GM19372 (cell line): ENCODE data around the gene IFT88.

Experiments
- ATAC-seq: cut with Tn5 transposase; IDR thresholded peaks from one replicate; pipeline ENCODE4 v1.9.1; 2021; ENCODE audit warnings: mild to moderate bottlenecking, low read depth, moderate library complexity; ENCODE audit not compliant: unreplicated experiment

Gene IFT88

GRCh38 chr13:20682061-20682460 is 115.1 kb downstream of the IFT88 start:
- ATAC-seq, result no peak

DNA sequence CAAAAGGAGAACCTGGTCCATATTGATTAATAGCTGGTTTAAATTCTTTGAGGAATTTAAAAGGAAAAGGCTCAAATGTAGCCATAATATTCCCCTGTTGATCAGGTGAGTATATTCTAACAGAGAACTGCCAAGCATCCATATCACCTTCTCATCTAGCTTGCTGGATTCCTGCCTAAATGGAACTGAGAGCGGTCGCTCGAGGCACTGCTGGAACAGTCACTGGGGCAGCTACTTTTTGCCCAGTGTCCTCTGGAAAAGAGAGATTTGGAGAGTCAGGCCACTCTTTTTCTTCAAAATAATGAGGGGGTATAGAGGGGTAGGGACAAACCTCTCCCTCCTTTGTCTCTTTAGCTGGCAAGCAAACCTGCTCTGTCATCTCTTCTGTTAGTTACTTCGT is 117.1 kb downstream of the IFT88 start:
- no peak for ATAC-seq

DNA sequence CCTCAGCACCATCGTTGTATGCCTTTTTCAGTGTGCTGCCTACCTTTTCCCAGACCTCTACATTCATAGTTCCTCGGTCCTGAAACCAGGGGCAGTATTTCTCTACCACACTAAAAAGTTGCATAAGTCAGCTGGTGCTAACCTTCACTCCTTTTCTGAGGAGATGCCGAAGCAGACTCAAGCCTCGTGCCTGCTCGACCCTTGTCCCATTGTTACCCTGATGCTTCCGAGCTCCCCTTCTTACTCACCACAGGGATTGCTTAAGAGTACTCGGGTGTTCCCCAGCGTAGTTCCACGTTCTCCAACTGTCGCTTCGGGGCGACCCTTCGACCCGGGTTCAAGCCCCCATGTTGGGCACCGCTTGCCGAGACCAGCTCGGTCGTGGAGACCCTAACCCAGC is 117.6 kb downstream of the IFT88 start:
- ATAC-seq, result no peak

- no peak for ATAC-seq
Measured at GRCh38 chr13:20685092-20685491, 118.1 kb downstream of the IFT88 start.

DNA sequence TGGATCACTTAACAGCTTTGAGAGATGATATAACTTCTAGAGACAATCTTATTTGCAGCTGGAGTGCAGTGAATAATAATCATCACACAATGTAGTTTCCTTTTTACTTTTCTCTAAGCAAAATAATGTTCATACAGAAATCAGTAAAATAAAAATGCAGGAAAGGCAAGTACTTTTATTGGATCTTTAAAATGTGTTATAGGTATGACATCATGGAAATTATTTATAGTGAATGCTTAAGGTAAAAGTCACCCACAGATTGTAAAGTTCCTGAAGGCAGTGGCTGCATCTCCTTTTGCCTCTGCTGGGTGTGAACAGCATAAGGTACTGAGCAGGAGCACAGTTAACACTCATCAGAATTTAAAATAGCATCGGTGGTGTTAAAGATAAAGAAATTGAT is 119.2 kb downstream of the IFT88 start:
- no peak for ATAC-seq

- ATAC-seq, result no peak
Measured at GRCh38 chr13:20686863-20687579, 120.1 kb downstream of the IFT88 start.

- no peak for ATAC-seq
Measured at GRCh38 chr13:20689291-20689690, 122.3 kb downstream of the IFT88 start.

- ATAC-seq, result no peak
Measured at GRCh38 chr13:20691616-20692015, 124.7 kb downstream of the IFT88 start.

DNA sequence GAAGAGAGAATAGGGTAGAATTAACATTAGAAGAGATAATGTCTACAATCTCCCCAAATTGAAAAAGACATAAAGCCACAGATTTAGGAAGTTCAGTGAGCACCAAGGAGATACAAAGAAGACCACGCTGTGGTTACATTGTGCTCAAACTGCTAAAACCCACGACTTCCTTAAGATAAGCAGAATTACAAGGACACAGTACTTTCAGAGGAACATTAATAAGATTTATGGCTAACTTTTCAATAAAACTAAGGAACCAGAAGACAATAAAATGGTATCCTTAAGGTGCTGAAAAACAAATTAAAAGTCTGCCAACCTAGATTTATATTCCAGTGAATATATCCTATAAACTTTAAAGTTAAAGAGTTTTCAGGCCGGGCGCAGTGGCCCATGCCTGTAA is 129.1 kb downstream of the IFT88 start:
- ATAC-seq, result no peak

GRCh38 chr13:20699715-20700114 is 132.8 kb downstream of the IFT88 start:
- ATAC-seq, result no peak

GRCh38 chr13:20700288-20700687 is 133.3 kb downstream of the IFT88 start:
- no peak for ATAC-seq

GRCh38 chr13:20701461-20701860 is 134.5 kb downstream of the IFT88 start:
- no peak for ATAC-seq

DNA sequence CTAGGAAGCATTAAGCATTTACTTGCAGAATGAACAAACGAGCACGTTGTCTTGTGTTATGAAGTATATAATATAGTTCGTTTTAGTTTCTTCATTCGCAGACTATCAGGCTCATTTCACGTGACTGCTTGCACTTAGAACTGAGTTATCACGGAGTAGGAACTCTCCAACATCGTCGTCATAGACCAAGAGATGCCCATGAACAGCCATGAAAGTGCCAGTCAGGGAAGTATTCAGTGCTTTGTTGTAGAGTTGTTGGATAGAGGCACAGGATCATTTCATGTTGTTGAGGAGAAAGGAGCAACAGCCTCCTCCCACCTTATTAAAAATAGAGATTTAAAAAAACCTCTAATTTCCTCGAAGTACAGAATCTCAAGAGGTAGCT is 135.6 kb downstream of the IFT88 start:
- no peak for ATAC-seq

DNA sequence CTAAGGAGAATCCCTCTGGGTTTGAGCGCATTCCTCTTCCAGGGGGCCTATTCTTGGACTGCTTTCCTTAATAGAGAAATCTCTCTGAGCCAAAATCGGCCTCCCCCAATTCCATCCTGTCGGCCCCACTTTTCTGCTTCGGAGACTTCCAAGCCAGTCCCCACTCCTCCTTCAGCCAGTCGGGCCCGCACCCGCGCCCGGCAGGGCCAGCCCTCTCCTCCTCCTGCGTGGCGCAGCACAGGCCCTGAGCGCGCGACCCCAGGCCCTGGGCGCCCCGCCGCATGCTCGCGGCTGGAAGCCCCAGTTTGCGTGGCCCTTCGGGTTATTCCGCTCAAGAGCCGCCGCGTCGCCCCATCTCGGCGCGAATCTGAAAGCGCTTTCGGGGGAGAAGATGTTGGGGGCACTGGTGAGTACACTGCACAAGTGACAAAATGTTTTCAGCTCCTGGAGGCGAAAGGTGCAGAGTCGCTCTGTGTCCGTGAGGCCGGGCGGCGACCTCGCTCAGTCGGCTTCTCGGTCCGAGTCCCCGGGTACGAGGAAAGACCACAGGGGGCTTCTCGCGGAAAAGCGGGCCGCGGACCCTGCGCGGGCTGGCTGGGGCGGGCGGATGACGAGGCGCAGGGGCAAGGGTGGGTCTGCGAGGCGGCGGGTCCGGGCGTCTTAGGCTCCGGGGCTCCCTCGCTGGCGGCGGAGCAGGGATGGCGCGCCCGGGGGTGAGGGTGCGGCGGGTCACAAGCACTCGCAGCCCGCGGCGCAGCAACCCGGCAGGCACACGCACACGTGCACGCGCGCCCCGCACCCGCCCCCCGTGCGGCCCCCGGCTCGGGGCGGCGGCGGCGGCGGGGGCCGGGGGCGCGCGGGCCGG is 136.2 kb downstream of the IFT88 start, which contains the start of gene IL17D:
IL17D (plus strand) TSS at position 785 of the 865 bp plus-strand sequence. CDS start 303 bp downstream, outside the sequence.
- ATAC-seq, result peak; percentile 33

GRCh38 chr13:20703780-20704458 is 137.0 kb downstream of the IFT88 start:
- ATAC-seq, result peak; percentile 93

GRCh38 chr13:20704459-20705069 is 137.6 kb downstream of the IFT88 start:
- no peak for ATAC-seq

DNA sequence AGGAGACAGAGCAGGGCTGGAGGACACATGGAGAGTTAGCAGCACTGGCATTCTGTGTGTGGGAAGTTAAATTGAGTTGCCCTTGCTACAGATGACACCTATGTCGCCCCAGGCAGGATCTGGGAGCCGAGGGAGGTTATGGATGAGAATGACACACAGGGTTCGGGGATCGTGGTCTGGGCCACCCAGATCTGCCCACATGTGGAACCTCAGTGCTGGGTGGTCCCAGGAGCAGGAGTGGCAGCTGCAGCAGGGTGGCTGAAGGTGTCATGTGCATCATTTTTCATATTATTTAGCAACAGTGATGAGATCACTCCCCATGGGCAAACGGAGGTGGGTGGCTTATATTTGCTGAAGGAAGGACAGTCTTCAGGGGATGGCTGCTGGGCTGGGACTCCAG is 139.7 kb downstream of the IFT88 start:
- ATAC-seq, result no peak

GRCh38 chr13:20708216-20708615 is 141.3 kb downstream of the IFT88 start:
- ATAC-seq, result no peak

DNA sequence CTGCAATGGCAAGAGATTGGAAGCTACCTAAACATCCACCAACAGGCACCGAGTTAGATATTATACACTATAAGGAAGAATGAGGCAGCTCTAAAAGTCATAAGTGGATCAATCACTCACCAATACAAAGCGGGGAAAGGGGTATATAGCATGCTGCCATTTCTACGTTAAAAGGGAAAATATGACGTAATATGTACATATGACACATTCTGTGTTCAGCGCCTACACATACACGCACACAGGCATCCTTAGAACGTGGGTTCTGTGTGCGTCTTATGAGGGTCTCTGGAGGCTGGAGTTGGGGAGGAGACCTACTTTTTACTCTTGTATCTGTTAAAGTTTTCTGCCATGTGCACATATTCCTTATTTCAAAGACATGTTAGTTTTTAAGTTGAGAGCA is 142.4 kb downstream of the IFT88 start:
- ATAC-seq, result no peak

GRCh38 chr13:20709782-20710181 is 142.8 kb downstream of the IFT88 start:
- ATAC-seq, result no peak
